HG02840 (cell line): ENCODE measurements around the gene RETREG1.

Experiments
- ATAC-seq: cut with Tn5 transposase; IDR thresholded peaks from one replicate; pipeline ENCODE4 v1.9.1; 2021; ENCODE audit warnings: mild to moderate bottlenecking, moderate library complexity, moderate number of reproducible peaks; ENCODE audit not compliant: unreplicated experiment, low FRiP score

RETREG1 gene

DNA sequence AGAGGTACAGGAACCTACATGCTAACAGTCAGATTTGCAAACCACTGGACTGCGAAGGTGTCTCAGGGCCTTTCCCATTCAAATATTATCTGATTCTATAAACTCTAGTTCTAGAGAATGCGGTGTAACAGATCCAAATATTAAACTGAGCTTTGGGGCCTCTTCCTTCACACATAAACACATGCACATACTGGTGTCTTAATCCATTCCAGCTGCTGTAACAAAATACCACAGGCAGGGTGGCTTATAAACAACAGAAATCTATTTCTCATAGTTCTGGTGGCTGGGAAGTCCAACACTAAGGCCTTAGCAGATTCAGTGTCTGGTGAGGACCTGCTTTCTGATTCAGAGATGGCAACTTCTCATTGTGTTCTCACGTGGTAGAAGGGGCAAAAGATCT is 30.2 kb downstream of the RETREG1 start:
- ATAC-seq = no peak

DNA sequence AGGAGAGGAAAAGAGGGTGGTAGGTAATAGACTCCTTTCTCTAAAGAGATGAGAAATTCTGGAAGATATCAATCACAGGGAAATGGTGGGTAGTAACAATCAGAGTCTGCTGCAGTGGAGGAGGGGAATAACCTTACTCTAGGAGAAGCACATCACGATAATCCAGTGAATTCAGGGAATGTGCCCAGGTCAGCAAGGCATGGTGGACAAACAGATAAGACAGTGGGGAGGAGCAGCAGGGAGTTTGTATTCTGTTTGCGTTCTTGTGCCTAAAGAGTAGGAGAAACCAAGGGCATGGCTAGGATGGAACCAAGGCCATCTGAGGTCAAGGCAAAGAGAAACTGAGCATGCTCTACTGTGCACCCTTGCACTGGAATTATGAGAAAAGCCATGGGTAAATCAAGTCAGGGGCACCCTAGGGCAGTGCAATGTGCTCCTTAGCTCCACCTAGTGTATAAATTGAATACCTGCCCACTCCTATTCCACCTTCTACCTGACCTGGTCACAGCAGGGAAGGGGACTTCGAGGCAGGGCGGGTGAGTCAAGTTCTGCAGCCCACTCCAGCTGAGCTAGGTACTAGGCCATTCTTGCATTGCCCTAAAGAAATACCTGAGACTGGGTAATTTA is 31.6 kb downstream of the RETREG1 start:
- ATAC-seq = no peak

DNA sequence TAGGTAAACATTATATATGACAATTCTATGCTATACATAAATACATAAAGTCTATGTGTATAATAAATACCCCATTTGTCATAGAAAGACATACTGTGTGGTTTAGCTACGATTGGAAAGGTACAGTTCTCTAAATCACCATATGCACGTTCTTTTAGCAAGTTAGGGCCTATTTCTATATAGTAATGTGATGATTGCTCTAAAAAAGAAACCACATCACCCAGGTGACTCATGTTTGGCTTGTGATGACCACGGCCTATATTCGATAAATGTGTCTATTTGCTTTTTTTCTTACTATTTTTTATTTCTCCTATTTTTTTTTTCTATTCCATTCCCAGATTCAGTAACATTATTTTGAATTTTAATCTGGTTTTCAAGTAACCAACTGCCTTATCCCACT is 34.7 kb downstream of the RETREG1 start:
- ATAC-seq = no peak

DNA sequence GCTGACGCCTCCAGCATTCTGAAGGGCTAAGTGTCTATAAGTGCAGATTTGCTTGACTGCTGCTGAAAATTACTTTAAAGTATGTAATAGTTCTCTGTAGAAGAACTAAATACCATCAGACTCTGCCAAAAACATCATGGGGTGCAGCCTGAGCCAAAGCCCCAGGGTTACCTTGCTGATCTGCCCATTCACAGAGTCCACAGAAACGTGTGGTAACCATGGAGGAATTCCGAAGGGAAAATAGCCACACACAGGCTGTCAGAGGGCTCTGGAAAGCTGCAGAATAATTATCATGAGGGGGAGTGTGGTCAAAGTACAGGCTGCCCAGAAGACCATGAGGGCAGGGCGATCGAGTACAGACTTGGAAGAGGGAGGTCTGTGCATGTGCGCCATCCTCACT is 36.4 kb downstream of the RETREG1 start:
- no peak for ATAC-seq

DNA sequence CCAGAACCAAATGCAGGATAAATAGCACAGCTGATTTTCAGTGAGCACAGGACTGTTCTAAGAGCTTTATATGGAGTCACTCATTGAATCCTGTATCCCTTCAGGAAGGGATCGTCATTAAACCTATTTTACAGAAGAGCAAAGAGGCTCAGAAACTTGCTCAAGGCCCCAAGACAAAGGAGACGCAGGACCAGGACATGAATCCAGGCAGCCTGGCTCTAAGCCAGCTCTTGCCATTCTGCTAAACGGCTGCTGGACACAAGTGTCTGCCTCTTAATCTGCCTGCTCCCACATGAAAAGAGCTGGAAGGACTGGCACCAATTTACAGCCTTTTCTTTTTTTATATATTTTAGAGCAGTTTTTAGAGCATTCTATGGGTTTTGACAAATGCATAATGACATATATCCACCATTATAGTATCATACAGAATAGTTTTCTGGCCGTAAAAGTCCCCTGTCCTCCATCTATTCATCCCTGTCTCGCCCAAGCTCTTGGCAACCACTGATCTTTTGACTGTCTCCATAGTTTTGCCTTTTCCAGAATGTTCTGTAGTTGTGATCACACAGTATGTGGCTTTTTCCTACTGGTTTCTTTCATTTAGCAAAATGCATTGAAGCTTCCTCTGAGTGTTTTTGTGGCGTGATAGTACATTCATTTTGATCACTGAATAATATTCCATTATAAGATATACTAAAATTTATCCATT is 37.5 kb downstream of the RETREG1 start:
- no peak for ATAC-seq

DNA sequence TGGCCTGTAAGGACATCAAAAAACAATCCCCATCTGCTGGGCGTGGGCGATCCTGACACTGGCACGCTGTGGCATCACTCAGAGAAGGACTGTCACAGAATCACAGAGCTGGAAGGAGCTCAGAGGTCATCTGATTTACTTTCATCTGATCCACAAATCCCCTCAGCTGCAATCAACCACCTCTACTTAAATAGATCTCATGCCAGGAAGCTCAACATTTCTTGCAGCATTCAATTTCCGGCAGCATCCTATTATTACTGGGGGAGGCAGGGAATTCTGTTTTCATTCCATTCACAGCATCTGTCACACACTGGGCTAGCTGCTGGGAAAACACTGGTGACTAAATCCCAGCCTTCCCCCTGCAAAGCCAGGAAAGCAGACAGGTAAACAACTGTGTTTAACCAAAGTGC is 38.3 kb downstream of the RETREG1 start:
- no peak for ATAC-seq

DNA sequence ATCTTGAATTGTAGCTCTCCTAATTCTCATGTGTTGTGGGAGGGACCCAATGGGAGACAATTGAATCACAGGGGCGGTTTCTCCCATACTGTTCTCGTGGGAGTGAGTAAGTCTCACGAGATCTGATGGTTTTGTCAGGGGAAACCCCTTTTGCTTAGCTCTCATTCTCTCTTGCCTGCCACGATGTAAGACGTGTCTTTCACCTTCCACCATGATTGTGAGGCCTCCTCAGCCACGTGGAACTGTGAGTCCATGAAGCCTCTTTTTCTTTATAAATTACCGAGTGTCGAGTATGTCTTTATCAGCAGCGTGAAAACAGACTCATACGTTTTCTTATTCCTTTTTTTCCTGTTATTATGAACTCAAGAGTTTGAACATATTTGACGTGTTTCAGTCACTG is 39.1 kb downstream of the RETREG1 start:
- ATAC-seq = no peak

DNA sequence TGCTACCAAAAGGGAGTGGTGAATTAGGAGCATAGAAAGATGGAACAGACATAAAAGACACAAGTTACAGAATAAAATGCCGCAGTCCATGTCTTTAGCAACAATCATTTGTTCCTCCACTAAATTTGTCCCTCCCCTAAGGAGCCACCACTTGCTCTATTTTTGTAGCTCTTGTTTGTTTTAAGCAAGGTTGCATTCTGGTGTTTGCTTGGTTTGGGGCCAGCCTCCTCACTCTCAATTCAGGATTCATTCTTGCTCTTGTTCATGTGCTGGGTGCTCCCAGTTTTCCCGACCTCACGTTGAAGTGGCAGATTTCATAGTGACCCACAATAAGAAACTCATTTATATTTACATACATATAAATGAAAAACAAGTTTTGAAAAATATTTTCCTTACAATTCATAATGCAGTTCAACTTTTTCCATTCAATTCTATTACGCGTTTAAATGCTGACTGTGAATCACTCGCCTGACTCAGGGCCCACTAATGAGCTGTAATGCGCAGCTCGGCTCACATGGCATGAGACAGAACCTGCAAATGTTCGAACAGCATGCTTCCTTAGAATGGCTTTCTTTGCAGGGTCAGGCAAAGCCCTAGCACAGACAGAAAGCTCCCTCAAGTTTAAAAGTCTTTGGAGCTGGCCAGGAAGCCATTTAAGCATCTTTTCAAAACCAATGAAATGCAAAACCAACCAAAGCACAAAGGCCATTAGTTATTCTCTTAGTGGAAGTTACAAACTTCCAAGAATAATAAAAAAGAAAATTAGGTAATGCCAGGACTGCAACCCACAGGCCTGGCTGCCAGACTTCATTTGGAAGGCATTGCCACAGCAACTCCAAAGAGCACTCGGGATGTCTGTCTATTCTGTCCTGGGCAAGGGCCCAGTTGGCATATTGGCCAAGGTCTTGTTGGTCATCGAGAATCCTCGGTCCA is 41.7 kb downstream of the RETREG1 start:
- ATAC-seq = no peak

DNA sequence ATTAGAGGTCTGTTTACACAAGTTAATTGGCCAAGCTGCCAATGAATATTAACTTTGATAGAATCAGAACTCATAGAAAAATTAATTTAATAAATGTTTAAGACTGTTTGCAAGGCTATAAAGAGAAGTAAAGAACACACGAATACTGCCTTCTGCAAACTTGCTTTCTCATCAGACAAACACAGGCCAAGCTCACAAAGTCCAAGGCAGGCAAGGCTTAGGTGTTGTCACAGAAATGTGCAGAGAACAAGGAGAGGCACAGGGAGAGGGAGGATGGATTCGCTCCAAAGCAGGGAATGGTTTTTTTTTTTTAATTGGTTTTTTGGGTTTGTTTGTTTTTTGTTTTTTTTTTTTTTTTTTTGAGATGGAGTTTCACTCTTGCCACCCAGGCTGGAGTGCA is 43.4 kb downstream of the RETREG1 start:
- no peak for ATAC-seq

DNA sequence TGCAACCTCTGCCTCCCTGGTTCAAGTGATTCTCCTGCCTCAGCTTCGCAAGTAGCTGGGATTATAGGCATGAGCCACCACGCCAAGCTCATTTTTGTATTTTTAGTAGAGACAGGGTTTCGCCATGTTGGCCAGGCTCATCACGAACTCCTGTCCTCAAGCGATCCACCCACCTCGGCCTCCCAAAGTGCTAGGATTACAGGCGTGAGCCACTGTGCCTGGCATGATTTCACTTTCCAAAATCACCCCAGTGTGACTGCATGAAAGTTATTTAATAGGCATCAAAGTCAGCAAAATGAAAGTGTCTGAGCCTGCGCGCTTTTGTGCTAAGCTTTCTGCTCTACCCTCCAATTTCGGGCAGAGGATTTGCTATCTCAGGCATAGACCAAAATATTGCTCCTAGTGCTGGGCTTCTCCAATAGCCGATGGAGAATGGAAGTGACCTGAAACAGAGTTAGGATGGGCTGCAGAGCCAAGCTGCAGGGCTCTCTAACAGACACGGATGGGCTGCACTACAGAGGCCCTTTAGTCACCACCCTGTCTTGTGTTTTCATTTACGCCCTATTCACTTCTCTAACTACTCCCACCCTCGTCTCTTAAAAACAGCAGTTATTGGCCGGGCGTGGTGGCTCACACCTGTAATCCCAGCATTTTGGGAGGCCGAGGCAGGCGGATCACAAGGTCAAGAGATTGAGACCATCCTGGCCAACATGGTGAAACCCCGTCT is 44.3 kb downstream of the RETREG1 start:
- ATAC-seq = no peak

DNA sequence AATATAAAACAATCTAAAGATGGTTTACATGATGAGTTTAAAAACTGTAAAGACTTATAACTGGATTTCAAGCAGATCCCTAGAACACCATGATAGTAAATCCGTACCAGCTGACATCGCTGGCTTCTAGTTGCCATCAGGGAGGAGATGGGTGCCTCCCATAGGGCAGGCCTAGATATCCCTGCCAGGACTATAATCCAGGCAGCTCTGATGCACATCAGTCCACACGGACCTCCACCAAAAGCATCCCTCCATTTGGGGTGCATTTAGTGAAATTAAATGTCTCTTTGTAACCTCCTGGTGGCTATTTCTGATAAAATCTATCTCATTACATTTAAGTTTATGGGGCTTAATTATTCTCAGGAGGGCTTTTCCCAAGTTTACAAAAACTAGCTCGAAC is 45.8 kb downstream of the RETREG1 start:
- no peak for ATAC-seq

DNA sequence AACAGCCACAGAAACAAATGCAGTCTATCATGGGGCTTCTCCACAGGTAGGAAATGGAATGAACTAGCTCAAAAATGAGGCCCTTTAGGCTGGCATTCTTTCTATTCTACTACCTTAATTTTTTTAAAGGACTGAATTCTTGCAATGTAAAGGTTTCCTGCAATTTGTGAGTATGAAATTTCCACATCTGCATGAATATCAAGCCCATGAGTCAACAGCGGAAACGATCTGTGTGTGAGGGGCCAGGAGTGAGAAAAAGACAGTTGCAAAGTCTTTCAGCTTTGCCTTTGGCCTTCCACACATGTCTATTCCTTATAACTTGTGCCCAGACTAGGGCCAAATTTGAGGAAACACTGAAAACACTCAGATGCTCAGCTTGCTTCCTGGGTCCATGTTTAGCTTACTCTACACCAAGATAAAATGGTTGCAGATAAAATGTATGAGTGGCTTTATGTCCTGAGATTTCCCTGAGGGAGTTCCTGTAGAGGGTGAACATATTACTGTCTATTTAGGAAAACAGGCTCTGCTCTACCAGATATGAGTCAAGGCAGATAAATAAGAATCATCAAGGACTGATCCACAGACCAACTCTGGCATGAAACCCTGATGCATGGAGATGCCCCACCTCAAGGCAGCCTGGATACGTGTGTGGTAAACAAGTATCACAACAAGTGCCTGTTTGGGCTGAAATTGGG is 46.5 kb downstream of the RETREG1 start:
- ATAC-seq = no peak

DNA sequence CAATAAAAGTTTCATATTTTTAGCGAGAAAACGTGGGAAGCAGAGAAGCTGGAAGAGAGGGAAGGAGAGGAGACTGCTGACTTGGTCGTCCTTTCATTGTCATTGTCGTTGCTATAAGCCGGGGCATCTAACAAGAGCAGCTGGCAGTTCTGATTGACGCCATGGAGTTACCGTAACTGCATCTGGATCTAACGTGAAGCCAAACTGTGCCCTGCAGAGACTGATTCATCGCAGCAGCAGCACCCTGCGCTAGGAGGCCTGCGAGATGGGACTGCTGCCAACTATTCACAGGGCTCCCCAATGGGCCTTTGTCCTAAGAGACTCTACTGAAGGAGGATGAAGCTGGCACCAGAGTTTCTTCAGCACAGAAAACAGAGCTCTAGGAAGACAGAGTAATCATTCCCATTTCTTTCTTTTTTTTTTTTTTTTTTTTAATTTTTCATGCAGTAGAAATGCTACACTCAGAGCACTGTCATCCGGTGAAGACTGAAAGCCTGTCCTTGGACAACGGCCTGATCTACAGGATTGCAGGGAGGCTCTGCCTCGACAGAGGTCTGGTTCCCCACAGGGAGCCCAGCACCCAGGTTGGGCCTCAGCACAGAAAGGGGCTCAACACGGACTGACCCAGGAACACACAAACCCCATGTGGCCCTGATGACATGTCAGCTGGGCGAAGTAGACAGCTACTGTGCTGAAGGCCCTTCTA is 47.8 kb downstream of the RETREG1 start:
- ATAC-seq = no peak

DNA sequence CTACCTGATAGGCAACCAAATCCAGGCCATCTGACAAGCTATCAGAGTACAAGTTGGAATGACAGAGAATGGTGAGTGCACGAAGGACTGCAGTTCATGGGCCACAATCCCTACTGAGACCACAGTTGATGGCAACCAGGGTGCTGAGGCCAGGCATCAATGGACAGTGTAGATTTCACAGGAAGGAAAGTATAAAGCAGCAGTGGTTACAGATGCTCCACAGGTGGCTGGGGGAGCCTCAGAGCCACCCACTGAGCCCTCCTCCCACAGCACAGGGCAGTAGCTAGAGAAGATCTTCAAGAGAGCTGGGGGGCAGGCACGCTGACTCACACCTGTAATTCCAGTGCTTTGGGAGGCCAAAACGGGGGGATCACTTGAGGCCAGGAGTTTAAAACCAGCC is 49.4 kb downstream of the RETREG1 start:
- no peak for ATAC-seq

DNA sequence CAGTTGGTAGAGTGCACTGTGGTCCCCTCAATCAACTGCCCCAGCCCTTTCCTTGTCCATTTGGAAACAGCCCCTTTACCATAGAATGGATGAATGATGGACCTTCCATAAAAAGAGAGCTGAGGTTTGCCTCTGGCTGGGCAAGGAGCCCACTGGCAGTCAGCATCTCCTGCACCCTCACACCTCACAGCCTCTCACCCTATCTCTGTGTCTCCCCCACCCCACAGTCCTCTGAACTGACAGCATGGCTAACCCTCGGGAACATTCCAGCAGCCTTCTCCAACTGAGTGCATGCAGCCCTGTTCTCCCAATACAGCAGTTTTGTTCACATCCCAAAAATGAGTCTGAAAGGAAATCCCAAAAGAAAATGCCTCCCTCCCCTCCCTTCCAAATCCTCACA is 51.7 kb downstream of the RETREG1 start:
- ATAC-seq = no peak

DNA sequence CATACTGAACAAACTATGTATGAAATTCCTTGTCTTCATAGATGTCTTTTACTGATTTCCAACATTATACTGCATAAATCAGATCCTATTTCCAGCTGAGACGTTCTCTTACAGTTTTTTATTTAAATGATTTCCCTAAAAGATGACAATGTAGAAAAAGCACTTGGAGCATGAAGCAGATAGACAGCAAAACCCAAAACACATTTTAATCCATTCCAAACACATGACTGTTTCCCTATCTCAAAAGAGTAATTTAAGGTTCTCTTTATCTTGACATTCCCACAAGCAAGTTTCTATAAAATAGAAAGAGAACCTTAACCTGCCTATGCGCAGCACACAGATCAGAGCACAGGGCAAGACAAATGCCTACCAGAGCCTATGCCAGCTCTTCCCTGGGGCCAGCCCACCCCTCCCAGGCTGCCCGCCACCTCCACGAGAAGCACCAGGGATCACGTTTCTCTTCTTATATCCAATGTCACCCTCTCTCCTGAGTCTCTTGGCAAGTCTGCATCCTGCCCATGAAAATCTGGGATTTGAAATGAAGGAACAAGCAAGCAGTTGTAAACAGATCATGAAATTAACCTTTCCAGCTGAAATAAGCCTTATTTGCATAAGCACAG is 52.4 kb downstream of the RETREG1 start:
- ATAC-seq = no peak

DNA sequence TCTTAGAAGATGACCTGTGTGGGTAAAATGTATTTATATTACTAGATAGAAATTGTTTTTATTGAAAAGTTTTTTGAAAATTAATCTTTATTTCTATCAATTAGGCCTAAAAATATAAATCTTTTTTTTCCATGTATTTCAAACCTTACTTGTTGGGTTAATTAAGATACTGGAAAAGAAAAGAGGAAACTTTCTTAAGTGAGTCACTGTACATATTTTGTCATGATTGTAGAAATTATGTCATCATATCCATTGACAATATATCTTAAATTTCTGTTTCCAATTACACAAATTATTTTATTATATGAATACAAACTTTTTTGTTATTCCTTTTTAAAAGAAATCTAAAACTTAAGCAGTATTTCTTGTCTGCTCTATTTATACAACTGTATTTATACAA is 53.1 kb downstream of the RETREG1 start:
- no peak for ATAC-seq

DNA sequence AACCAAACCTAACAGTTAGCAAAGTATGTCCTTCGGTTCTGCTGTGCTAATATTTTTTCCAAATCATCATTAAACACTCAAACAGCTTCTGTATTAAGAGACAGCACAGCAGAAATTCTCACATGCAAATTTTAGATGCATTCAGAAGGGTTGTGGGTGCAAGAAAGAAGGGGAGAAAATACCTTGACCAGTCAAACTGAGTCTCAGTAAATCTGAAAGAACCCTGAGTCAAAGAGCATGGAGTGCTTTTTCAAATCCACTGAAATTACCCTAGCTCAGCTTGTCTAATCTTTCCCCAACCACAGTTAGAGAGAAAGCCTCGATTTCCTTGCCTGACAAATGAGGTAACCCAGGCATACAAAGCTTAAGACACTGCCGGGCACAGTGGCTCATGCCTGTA is 55.1 kb downstream of the RETREG1 start:
- no peak for ATAC-seq

DNA sequence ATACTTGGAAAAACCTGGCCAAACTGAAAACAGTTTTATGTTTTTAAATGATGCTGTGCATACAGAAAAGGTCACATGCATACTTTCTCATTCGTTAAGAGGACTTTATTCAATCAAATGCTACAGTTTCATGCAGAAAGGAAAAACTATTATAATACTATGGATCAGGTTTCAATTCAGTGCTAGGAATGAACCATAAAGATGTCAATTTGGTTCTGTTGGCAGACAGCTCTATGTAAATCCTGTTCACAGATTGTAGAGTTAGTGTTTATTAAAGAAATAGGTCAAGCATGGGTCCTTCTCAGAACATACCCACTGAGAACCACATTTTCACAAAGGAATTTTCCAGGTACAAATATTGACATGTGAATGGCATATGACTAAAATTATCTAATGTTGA is 57.1 kb downstream of the RETREG1 start:
- ATAC-seq = no peak
